IPS DF 6.9 (cell line): ENCODE measurements around the gene MPO.

ENCODE experiments used
- DNase-seq: peaks from one replicate; pipeline ENCODE4 v3.0.0-alpha.2; 2013; ENCODE audit warnings: low read depth, low spot score
- H3K27ac ChIP-seq: one replicate; pipeline ENCODE4 v1.5.1; 2013; ENCODE audit warnings: low read length, control low read depth
- H3K27me3 ChIP-seq: 2 replicates; pipeline ENCODE4 v1.6.1; 2013; ENCODE audit warnings: mild to moderate bottlenecking, low read length; ENCODE audit not compliant: control insufficient read depth, insufficient read depth
- H3K36me3 ChIP-seq: 2 replicates; pipeline ENCODE4 v1.6.1; 2013; ENCODE audit warnings: low read length; ENCODE audit not compliant: control insufficient read depth, insufficient read depth
- H3K4me1 ChIP-seq: 2 replicates; pipeline ENCODE4 v1.6.1; 2013; ENCODE audit warnings: low read length; ENCODE audit not compliant: control insufficient read depth, insufficient read depth
- H3K4me3 ChIP-seq: 2 replicates; pipeline ENCODE4 v1.5.1; 2013; ENCODE audit warnings: mild to moderate bottlenecking, low read length
- H3K9me3 ChIP-seq: 2 replicates; pipeline ENCODE4 v1.6.1; 2013; ENCODE audit warnings: low read length, inconsistent platforms; ENCODE audit not compliant: control insufficient read depth, insufficient read depth
- WGBS: extraction: QIAGEN DNeasy Blood & Tissue Kit; methylation state at CpG from one replicate; pipeline ENCODE4 v1.1.7; 2013; ENCODE audit warnings: mixed read lengths, missing lambda C conversion rate; ENCODE audit not compliant: insufficient read length, insufficient coverage; 5-methylcytosine and 5-hydroxymethylcytosine counted together

The MPO gene

GRCh38 chr17:58284613-58285421, 4.1 kb upstream of the MPO start:
- no peaks in the 10 kb centered on the region for H3K36me3 ChIP-seq
- H3K4me1 ChIP-seq: no peaks in the 10 kb centered on the region
- no peak overlapping the region for H3K4me3 ChIP-seq
- no CpG with 5 or more reads among the region's 6 CpGs for WGBS
- H3K27me3 ChIP-seq: no peaks in the 10 kb centered on the region
- H3K9me3 ChIP-seq: no peaks in the 10 kb centered on the region
- no peak overlapping the region for H3K27ac ChIP-seq
- DNase-seq: peak; percentile 37

- no CpG with 5 or more reads among the region's 12 CpGs for WGBS
- H3K27ac ChIP-seq: no peak overlapping the region
- H3K4me1 ChIP-seq: no peaks in the 10 kb centered on the region
- H3K9me3 ChIP-seq: no peaks in the 10 kb centered on the region
- no peak for DNase-seq
- no peaks in the 10 kb centered on the region for H3K36me3 ChIP-seq
- H3K4me3 ChIP-seq: no peak overlapping the region
- H3K27me3 ChIP-seq: no peaks in the 10 kb centered on the region
Observed at GRCh38 chr17:58283674-58284612, 3.2 kb upstream of the MPO start.

- Histone ChIP-seq H3K9me3 (no peaks in the 10 kb centered on the region), H3K27ac (no peak overlapping the region), H3K4me3 (no peak overlapping the region), H3K4me1 (no peaks in the 10 kb centered on the region), H3K36me3 (no peaks in the 10 kb centered on the region), H3K27me3 (no peaks in the 10 kb centered on the region)
- DNase-seq: no peak
- WGBS: no CpG with 5 or more reads among the region's 6 CpGs
Observed at GRCh38 chr17:58282442-58282841, 1.7 kb upstream of the MPO start.

GRCh38 chr17:58281511-58282011, 826 bp upstream of the MPO start:
- DNase-seq: no peak
- no peaks in the 10 kb centered on the region for H3K36me3 ChIP-seq
- H3K27ac ChIP-seq: no peak overlapping the region
- H3K9me3 ChIP-seq: no peaks in the 10 kb centered on the region
- WGBS: no CpG with 5 or more reads among the region's 2 CpGs
- H3K4me1 ChIP-seq: no peaks in the 10 kb centered on the region
- no peaks in the 10 kb centered on the region for H3K27me3 ChIP-seq
- H3K4me3 ChIP-seq: no peak overlapping the region

GRCh38 chr17:58279736-58280479, 827 bp downstream of the MPO start:
- H3K9me3 ChIP-seq: no peaks in the 10 kb centered on the region
- no peak for DNase-seq
- no peak overlapping the region for H3K4me3 ChIP-seq
- H3K27ac ChIP-seq: no peak overlapping the region
- H3K4me1 ChIP-seq: no peaks in the 10 kb centered on the region
- no peaks in the 10 kb centered on the region for H3K36me3 ChIP-seq
- WGBS: no CpG with 5 or more reads among the region's 16 CpGs
- no peaks in the 10 kb centered on the region for H3K27me3 ChIP-seq

GRCh38 chr17:58279016-58279711, 1.6 kb downstream of the MPO start:
- H3K27ac ChIP-seq: no peak overlapping the region
- DNase-seq: no peak
- no peaks in the 10 kb centered on the region for H3K4me1 ChIP-seq
- no peaks in the 10 kb centered on the region for H3K36me3 ChIP-seq
- no CpG with 5 or more reads among the region's 60 CpGs for WGBS
- no peaks in the 10 kb centered on the region for H3K27me3 ChIP-seq
- H3K4me3 ChIP-seq: no peak overlapping the region
- no peaks in the 10 kb centered on the region for H3K9me3 ChIP-seq

- Histone ChIP-seq H3K36me3 (no peaks in the 10 kb centered on the region), H3K27me3 (no peaks in the 10 kb centered on the region), H3K27ac (no peak overlapping the region), H3K4me3 (no peak overlapping the region), H3K4me1 (no peaks in the 10 kb centered on the region), H3K9me3 (no peaks in the 10 kb centered on the region)
- WGBS: no CpG with 5 or more reads among the region's 5 CpGs
- no peak for DNase-seq
Observed at GRCh38 chr17:58278661-58279015, 2.1 kb downstream of the MPO start.

GRCh38 chr17:58277802-58278595, 2.7 kb downstream of the MPO start:
- H3K27ac ChIP-seq: no peak overlapping the region
- H3K36me3 ChIP-seq: no peaks in the 10 kb centered on the region
- DNase-seq: no peak
- H3K4me1 ChIP-seq: no peaks in the 10 kb centered on the region
- WGBS: no CpG with 5 or more reads among the region's 36 CpGs
- no peaks in the 10 kb centered on the region for H3K9me3 ChIP-seq
- no peaks in the 10 kb centered on the region for H3K27me3 ChIP-seq
- no peak overlapping the region for H3K4me3 ChIP-seq

- Histone ChIP-seq H3K36me3 (no peaks in the 10 kb centered on the region), H3K27ac (no peak overlapping the region), H3K9me3 (no peaks in the 10 kb centered on the region), H3K27me3 (no peaks in the 10 kb centered on the region), H3K4me1 (no peaks in the 10 kb centered on the region), H3K4me3 (no peak overlapping the region)
- WGBS: no CpG with 5 or more reads among the region's 5 CpGs
- DNase-seq: no peak
Observed at GRCh38 chr17:58277107-58277801, 3.5 kb downstream of the MPO start.
